H1 (cell line): Measurements from ENCODE around the gene DOCK11. TPM values are rescaled to one million over a fixed set of nuclear protein-coding genes. Genes with fewer than 3 reads are reported as not detected.

Source experiments
- CTCF ChIA-PET: fragments of 300-600 bp; sonication (Branson Sonifier 250); formaldehyde crosslinking; loops from one replicate; lab custom pipeline; 2021; ENCODE audit not compliant: partially characterized antibody; lab: Charles Lee
- POLR2A ChIA-PET: fragments of 300-600 bp; sonication (Branson Sonifier 250); formaldehyde crosslinking; loops from one replicate; lab custom pipeline; 2021; ENCODE audit warnings: inconsistent platforms; ENCODE audit not compliant: partially characterized antibody; lab: Charles Lee
- DNase-seq, 2 experiments: peaks; one replicate each; pipeline versions ENCODE4 v3.0.0 to v3.0.0-alpha.2; 2010 to 2022; ENCODE audit warnings: low spot score in 2 of 2, low read depth in 1 of 2, mixed read lengths in 1 of 2
- FAIRE-seq: peaks from 2 replicates; lab custom pipeline; 2011; peaks lifted over from hg19 to GRCh38; lab: Jason Lieb, UNC
- H2AFZ ChIP-seq: 2 replicates; pipeline ENCODE4 v1.8.1; 2012; ENCODE audit warnings: low read length, inconsistent platforms
- H2AK5ac ChIP-seq: 2 replicates; pipeline ENCODE4 v1.6.1; 2013; ENCODE audit warnings: low read depth, low read length
- H2BK120ac ChIP-seq: replicated peaks from 2 replicates; pipeline ENCODE3; 2013; ENCODE audit warnings: low read depth, low read length, inconsistent platforms
- H2BK12ac ChIP-seq: 2 replicates; pipeline ENCODE4 v1.6.1; 2013; ENCODE audit warnings: low read depth, low read length
- H2BK15ac ChIP-seq: 2 replicates; pipeline ENCODE4 v1.6.1; 2013; ENCODE audit warnings: low read length
- H2BK20ac ChIP-seq: 2 replicates; pipeline ENCODE4 v1.6.1; 2013; ENCODE audit warnings: low read length
- H2BK5ac ChIP-seq: 2 replicates; pipeline ENCODE4 v1.6.1; 2013; ENCODE audit warnings: low read depth, low read length
- H3K14ac ChIP-seq: 2 replicates; pipeline ENCODE4 v1.6.1; 2013; ENCODE audit warnings: inconsistent platforms; ENCODE audit not compliant: insufficient read length
- H3K18ac ChIP-seq: 2 replicates; pipeline ENCODE4 v1.6.1; 2013; ENCODE audit warnings: low read length; ENCODE audit errors: extremely low read depth
- H3K23ac ChIP-seq: 2 replicates; pipeline ENCODE4 v1.6.1; 2013; ENCODE audit warnings: inconsistent platforms; ENCODE audit not compliant: insufficient read length
- H3K23me2 ChIP-seq: 2 replicates; pipeline ENCODE4 v1.6.1; 2013; ENCODE audit warnings: low read depth, low read length
- H3K27ac ChIP-seq: 2 replicates; pipeline ENCODE4 v1.6.1; 2011; ENCODE audit warnings: low read depth, low read length, inconsistent platforms
- H3K27me3 ChIP-seq, 4 experiments: replicated peaks in 1 of 4; 1 replicate in 1 of 4; 2 replicates in 3 of 4; pipeline versions ENCODE4 v1.6.1 to v1.8.1; 2011 to 2013; ENCODE audit warnings: low read length in 3 of 4, mild to moderate bottlenecking in 3 of 4, inconsistent platforms in 2 of 4, mixed read lengths in 2 of 4, moderate library complexity in 1 of 4; ENCODE audit not compliant: control insufficient read depth in 3 of 4, insufficient read depth in 3 of 4; ENCODE audit errors: extremely low read depth in 1 of 4
- H3K36me3 ChIP-seq, 4 experiments: 2 replicates each; pipeline versions ENCODE4 v1.6.1 to v1.8.1; 2011 to 2013; ENCODE audit warnings: mild to moderate bottlenecking in 4 of 4, low read length in 3 of 4, moderate library complexity in 2 of 4, control low read depth in 1 of 4, inconsistent platforms in 1 of 4; ENCODE audit not compliant: insufficient read depth in 4 of 4, control insufficient read depth in 2 of 4
- H3K4ac ChIP-seq: replicated peaks from 2 replicates; pipeline ENCODE3; 2013; ENCODE audit warnings: low read length, low read depth, mixed read lengths, inconsistent platforms; ENCODE audit not compliant: insufficient read length
- H3K4me1 ChIP-seq, 4 experiments: replicated peaks in 1 of 4; 1 replicate in 1 of 4; 2 replicates in 3 of 4; pipeline versions ENCODE4 v1.6.1 to v1.8.1; 2011 to 2013; ENCODE audit warnings: low read length in 3 of 4, inconsistent platforms in 2 of 4, mixed read lengths in 1 of 4; ENCODE audit not compliant: insufficient read depth in 4 of 4, control insufficient read depth in 3 of 4
- H3K4me2 ChIP-seq, 2 experiments: 2 replicates each; pipeline versions ENCODE4 v1.6.1 to v1.8.1; 2011 to 2013; ENCODE audit warnings: low read depth in 2 of 2, low read length in 2 of 2, control low read depth in 1 of 2, inconsistent platforms in 1 of 2, mild to moderate bottlenecking in 1 of 2; ENCODE audit not compliant: insufficient read depth in 1 of 2
- H3K4me3 ChIP-seq, 4 experiments: fragments of 200-600, 300-600 bp in 1 of 4; sonication (generic), shearing (Covaris generic), sonication (Bioruptor Twin) in 1 of 4; 2 replicates each; pipeline versions ENCODE4 v1.5.1 to v1.8.1; 2011 to 2016; ENCODE audit warnings: low read length in 4 of 4, low read depth in 3 of 4, control low read depth in 2 of 4, inconsistent platforms in 2 of 4, mild to moderate bottlenecking in 2 of 4, mixed read lengths in 1 of 4, moderate library complexity in 1 of 4; ENCODE audit not compliant: insufficient read depth in 2 of 4; ENCODE audit errors: extremely low read depth in 1 of 4
- H3K56ac ChIP-seq: replicated peaks from 2 replicates; pipeline ENCODE3; 2013; ENCODE audit warnings: low read depth, mild to moderate bottlenecking, mixed read lengths, low read length, inconsistent platforms; ENCODE audit not compliant: insufficient read length
- H3K79me1 ChIP-seq: 2 replicates; pipeline ENCODE4 v1.6.1; 2013; ENCODE audit warnings: low read depth, low read length, control low read depth
- H3K79me2 ChIP-seq, 2 experiments: 2 replicates each; pipeline versions ENCODE4 v1.6.1 to v1.8.1; 2012 to 2013; ENCODE audit warnings: low read length in 2 of 2, mild to moderate bottlenecking in 2 of 2, inconsistent platforms in 1 of 2; ENCODE audit not compliant: insufficient read depth in 2 of 2, control insufficient read depth in 1 of 2
- H3K9ac ChIP-seq, 4 experiments: replicated peaks in 1 of 4; 1 replicate in 1 of 4; 2 replicates in 3 of 4; pipeline versions ENCODE4 v1.6.1 to v1.8.1; 2011 to 2013; ENCODE audit warnings: low read depth in 3 of 4, low read length in 3 of 4, control low read depth in 2 of 4, mild to moderate bottlenecking in 2 of 4, moderate library complexity in 2 of 4, inconsistent platforms in 1 of 4; ENCODE audit errors: extremely low read depth in 1 of 4
- H3K9me3 ChIP-seq, 2 experiments: 2 replicates each; pipeline versions ENCODE4 v1.6.1 to v1.8.1; 2012 to 2013; ENCODE audit warnings: mild to moderate bottlenecking in 2 of 2, moderate library complexity in 2 of 2, control low read depth in 1 of 2, inconsistent platforms in 1 of 2, low read depth in 1 of 2, low read length in 1 of 2, mixed read lengths in 1 of 2; ENCODE audit not compliant: insufficient read depth in 2 of 2
- H4K20me1 ChIP-seq, 2 experiments: replicated peaks in 1 of 2; 2 replicates each; pipeline versions ENCODE3 to v1.8.1; 2011 to 2013; ENCODE audit warnings: inconsistent platforms in 2 of 2, low read length in 2 of 2, mild to moderate bottlenecking in 1 of 2; ENCODE audit not compliant: insufficient read depth in 2 of 2, control insufficient read depth in 1 of 2
- H4K5ac ChIP-seq: 2 replicates; pipeline ENCODE4 v1.6.1; 2013; ENCODE audit warnings: low read length, low read depth, mixed read lengths, inconsistent platforms; ENCODE audit not compliant: insufficient read length
- H4K8ac ChIP-seq: 2 replicates; pipeline ENCODE4 v1.8.0; 2013; ENCODE audit warnings: mild to moderate bottlenecking, moderate library complexity, low read length, inconsistent platforms; ENCODE audit not compliant: insufficient read depth; ENCODE audit errors: extremely low read depth
- H4K91ac ChIP-seq: replicated peaks from 2 replicates; pipeline ENCODE3; 2013; ENCODE audit warnings: low read length, mixed read lengths, inconsistent platforms; ENCODE audit not compliant: insufficient read length
- ASH2L ChIP-seq: fragments of 200-600, 300-600 bp; sonication (generic); IDR thresholded peaks from one replicate; pipeline ENCODE4 v1.7.1; 2017; ENCODE audit warnings: low read length
- BCL11A ChIP-seq, 2 experiments: IDR thresholded peaks; one replicate each; pipeline ENCODE4 v1.6.1; 2011; ENCODE audit warnings: low read depth in 2 of 2, low read length in 2 of 2, mild to moderate bottlenecking in 2 of 2
- BRCA1 ChIP-seq: IDR thresholded peaks from 2 replicates; pipeline ENCODE4 v1.6.1; 2012; ENCODE audit warnings: low read depth, low read length, improper control_type of control experiment
- CREB1 ChIP-seq: IDR thresholded peaks from 2 replicates; pipeline ENCODE4 v1.6.1; 2012; ENCODE audit warnings: inconsistent platforms
- CTBP2 ChIP-seq: IDR thresholded peaks from 2 replicates; pipeline ENCODE4 v1.7.0; 2011; ENCODE audit warnings: borderline replicate concordance, mild to moderate bottlenecking, moderate library complexity, mixed read lengths, low read length; ENCODE audit not compliant: insufficient read depth, insufficient read length
- EGR1 ChIP-seq: IDR thresholded peaks from 2 replicates; pipeline ENCODE4 v1.6.1; 2011; ENCODE audit warnings: low read depth, low read length, borderline replicate concordance
- NANOG ChIP-seq: IDR thresholded peaks from 2 replicates; pipeline ENCODE4 v1.6.1; 2011; ENCODE audit warnings: low read length, low read depth, mild to moderate bottlenecking, inconsistent platforms; ENCODE audit not compliant: insufficient read depth, poor library complexity, severe bottlenecking
- POU5F1 ChIP-seq: IDR thresholded peaks from 2 replicates; pipeline ENCODE4 v1.6.1; 2011; ENCODE audit warnings: low read depth, mild to moderate bottlenecking, low read length, moderate library complexity
- RNF2 ChIP-seq: fragments of 200-900, 300-1000 bp; sonication (generic); IDR thresholded peaks from 2 replicates; pipeline ENCODE4 v1.7.1; 2016; ENCODE audit warnings: borderline replicate concordance, low read depth, mild to moderate bottlenecking, antibody characterized with exemption, low read length; ENCODE audit not compliant: poor library complexity, severe bottlenecking; ENCODE audit errors: missing control alignments
- SAP30 ChIP-seq: fragments of 300-600 bp; sonication (generic); IDR thresholded peaks from 2 replicates; pipeline ENCODE4 v1.7.1; 2012; ENCODE audit warnings: low read length, moderate library complexity, mild to moderate bottlenecking, inconsistent platforms; ENCODE audit not compliant: insufficient read depth, insufficient replicate concordance
- WGBS, 2 experiments: shearing (Covaris generic) in 1 of 2; methylation state at CpG; one replicate each; pipeline versions ENCODE4 v1.1.6 to v1.1.7; 2013 to 2015; ENCODE audit warnings: low lambda C conversion rate in 2 of 2, mixed read lengths in 2 of 2, inconsistent platforms in 1 of 2, low coverage in 1 of 2, missing lambda C conversion rate in 1 of 2; ENCODE audit not compliant: insufficient replicate concordance in 2 of 2, insufficient coverage in 1 of 2, insufficient read length in 1 of 2; ENCODE audit errors: extremely low coverage in 1 of 2, missing lambda C conversion rate in 1 of 2; 5-methylcytosine and 5-hydroxymethylcytosine counted together
- polyA plus RNA-seq, 7 experiments: library from polyadenylated mRNA; depleted of rRNA in 3 of 7; stranded (reverse) in 5 of 7; unstranded in 2 of 7; fragments of >200 nt in 5 of 7; fragments of 200-250 nt in 2 of 7; gene quantifications; 1 replicate in 5 of 7; 2 replicates in 1 of 7; 4 replicates in 1 of 7; pipeline versions ENCODE4 v1.2.1 to v1.2.3, GENCODE V29; 2011 to 2013; ENCODE audit warnings: missing spikeins in 2 of 7, mixed read lengths in 2 of 7
- total RNA-seq: library from RNA; stranded (reverse); fragmentation: NEBNext Ultra II Directional; extraction: Animal tissue kit (Norgen Biotek cat#: 25700); gene quantifications from 2 replicates; pipeline ENCODE4 v1.2.1, GENCODE V29; 2021
- TF ChIP-seq, protein P1 (sequence below), 3 experiments: IDR thresholded peaks; 1 replicate in 2 of 3; 2 replicates in 1 of 3; pipeline versions ENCODE4 v1.5.1 to v1.6.1; 2011; ENCODE audit warnings: low read length in 3 of 3, mild to moderate bottlenecking in 3 of 3, inconsistent platforms in 2 of 3, low read depth in 1 of 3, moderate library complexity in 1 of 3; ENCODE audit not compliant: insufficient read depth in 1 of 3; ENCODE audit errors: control extremely low read depth in 1 of 3

Gene DOCK11
- total and polyA plus RNA-seq, 2 of the 8 experiments (the other 6 are each of a cell fraction or from before 2014, with no cell fraction given), result 4.9 to 12.0 TPM

DNA sequence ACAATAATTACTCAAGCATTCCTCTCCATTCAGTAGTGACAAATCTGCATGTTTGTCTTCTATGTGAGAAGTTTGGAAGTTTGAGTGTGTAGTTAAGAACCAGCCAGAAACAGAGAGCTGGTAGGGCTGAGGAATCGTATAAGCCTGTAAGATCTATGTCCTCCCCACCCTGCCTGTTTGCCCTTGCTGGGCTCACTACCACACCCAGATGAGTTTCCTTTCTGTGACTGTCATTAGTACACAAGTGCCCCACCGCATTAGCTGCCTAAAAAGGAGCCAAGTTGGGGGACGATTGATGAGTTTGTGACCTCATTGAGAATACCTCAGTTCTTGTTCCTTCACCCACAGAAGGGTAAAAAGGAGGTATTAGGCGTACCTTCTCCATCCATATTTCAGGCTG is 28.3 kb downstream of the DOCK11 start:
- Histone ChIP-seq H2AK5ac (no peak overlapping the region), H2BK120ac (no peak overlapping the region), H3K79me2 (no peaks in the 10 kb centered on the region), H4K91ac (no peak overlapping the region), H4K5ac (no peak overlapping the region), H4K8ac (no peak overlapping the region), H3K9ac (no peak overlapping the region), H4K20me1 (no peaks in the 10 kb centered on the region), H3K27me3 (no peaks in the 10 kb centered on the region), H3K23me2 (no peaks in the 10 kb centered on the region), H3K9me3 (no peaks in the 10 kb centered on the region), H3K27ac (no peak overlapping the region), H3K18ac (no peak overlapping the region), H3K23ac (no peak overlapping the region), H3K56ac (no peak overlapping the region), H3K4me1 (peaks cover 0 to 4% (median 0%) of the 10 kb centered on the region in 4 experiments; a peak in 1 of 7 replicates), H2BK20ac (no peak overlapping the region), H3K36me3 (no peaks in the 10 kb centered on the region), H3K4ac (no peak overlapping the region), H2BK12ac (no peak overlapping the region), H2BK15ac (no peak overlapping the region), H3K4me2 (no peak overlapping the region), H3K4me3 (no peak overlapping the region), H2BK5ac (no peak overlapping the region), H3K14ac (no peak overlapping the region), H2AFZ (no peak overlapping the region), H3K79me1 (no peaks in the 10 kb centered on the region)
- CTCF ChIA-PET, result no interaction called here
- FAIRE-seq (no peak), DNase-seq (no peak)
- WGBS, 2 experiments, result 83% methylated on average over 4 of the region's 4 CpGs; no CpG with 5 or more reads in 1 of the 2 experiments
- no peak for TF ChIP-seq POU5F1
- no peak for TF ChIP-seq BRCA1
- no peak for TF ChIP-seq EGR1
- no peak for TF ChIP-seq CTBP2
- no peak for TF ChIP-seq SAP30
- TF ChIP-seq NANOG, result no peak
- TF ChIP-seq BCL11A (IDR thresholded peaks at IDR 0.05; ENCODE audit: low read depth in 2 of 2, low read length in 2 of 2), result no peak
- TF ChIP-seq, protein P1, sequence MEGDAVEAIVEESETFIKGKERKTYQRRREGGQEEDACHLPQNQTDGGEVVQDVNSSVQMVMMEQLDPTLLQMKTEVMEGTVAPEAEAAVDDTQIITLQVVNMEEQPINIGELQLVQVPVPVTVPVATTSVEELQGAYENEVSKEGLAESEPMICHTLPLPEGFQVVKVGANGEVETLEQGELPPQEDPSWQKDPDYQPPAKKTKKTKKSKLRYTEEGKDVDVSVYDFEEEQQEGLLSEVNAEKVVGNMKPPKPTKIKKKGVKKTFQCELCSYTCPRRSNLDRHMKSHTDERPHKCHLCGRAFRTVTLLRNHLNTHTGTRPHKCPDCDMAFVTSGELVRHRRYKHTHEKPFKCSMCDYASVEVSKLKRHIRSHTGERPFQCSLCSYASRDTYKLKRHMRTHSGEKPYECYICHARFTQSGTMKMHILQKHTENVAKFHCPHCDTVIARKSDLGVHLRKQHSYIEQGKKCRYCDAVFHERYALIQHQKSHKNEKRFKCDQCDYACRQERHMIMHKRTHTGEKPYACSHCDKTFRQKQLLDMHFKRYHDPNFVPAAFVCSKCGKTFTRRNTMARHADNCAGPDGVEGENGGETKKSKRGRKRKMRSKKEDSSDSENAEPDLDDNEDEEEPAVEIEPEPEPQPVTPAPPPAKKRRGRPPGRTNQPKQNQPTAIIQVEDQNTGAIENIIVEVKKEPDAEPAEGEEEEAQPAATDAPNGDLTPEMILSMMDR (IDR thresholded peaks at IDR 0.05; ENCODE audit: control extremely low read depth in 1 of 3, insufficient read depth in 1 of 3, low read depth in 1 of 3, low read length in 3 of 3), result no peak
- TF ChIP-seq CREB1, result no peak
- TF ChIP-seq ASH2L, result no peak
- no peak for TF ChIP-seq RNF2
- POLR2A ChIA-PET, result no interaction called here
